Measurements from ENCODE around the gene CLSTN3. TPM values are rescaled to one million over a fixed set of nuclear protein-coding genes. Genes with fewer than 3 reads are reported as not detected.

Gene CLSTN3
- total RNA-seq, 1 experiment from 2014 or later = 111 TPM

GRCh38 chr12:7189398-7190267 lies 59.5 kb downstream of the CLSTN3 start, which contains the start of gene PEX5:
PEX5 (plus strand) TSS chr12:7189686; CDS start chr12:7190378, 692 bp downstream.
- Histone ChIP-seq H3K9me3 (ENCODE audit: insufficient read depth, low read depth) (no peaks in the 10 kb centered on the region), H3K27ac (peak within 1 kb of the TSS; percentile 48), H3K79me2 (ENCODE audit: low read depth) (peaks cover 31% of the 10 kb centered on the region), H3K4me3 (peak within 1 kb of the TSS; percentile 73), H2AFZ (peak within 1 kb of the TSS; percentile 99), H3K9me2 (ENCODE audit: insufficient read depth) (no peaks in the 10 kb centered on the region), H3K36me3 (ENCODE audit: low read depth) (peaks cover 30% of the 10 kb centered on the region; the same call in 1 of the 2 replicates), H3F3A (ENCODE audit: insufficient read depth, low read depth) (peaks cover 18% of the 10 kb centered on the region; the same call in 1 of the 2 replicates), H3K4me1 (replicated peaks; ENCODE audit: insufficient read depth) (peaks cover 23% of the 10 kb centered on the region), H4K20me1 (ENCODE audit: insufficient read depth) (0 out of 2 replicates have a peak, but pooled peaks cover 3% of the 10 kb centered on the region), H3K4me2 (peak within 1 kb of the TSS; percentile 93), H3K27me3 (ENCODE audit: insufficient read depth, low read depth) (no peaks in the 10 kb centered on the region)
- intact Hi-C loops (cut with micrococcal nuclease; ENCODE audit: unreplicated experiment) = loop anchor here (1.0 to 5.0 kb wide), 5 partner anchors 129 to 262 kb away; partner anchors contain the start of genes ATN1, C12orf57, C1S and LPCAT3
- DNase-seq = peak; percentile 89 to 90
- CTCF ChIA-PET = interaction anchor here (0.6 kb wide), 2 partner anchors 483 to 851 kb away, joined by 3 to 5 read pairs; no protein-coding TSS in a partner anchor
- no TSS peak for BruUV-seq (replicated peaks)
- POLR2A ChIA-PET (ENCODE audit: unreplicated experiment) = interaction anchor here (0.6 to 0.7 kb wide), 5 partner anchors 121 to 500 kb away, joined by 3 to 25 read pairs (median 4); partner anchors contain the start of gene ZNF384
- TF ChIP-seq CTCF (conservative IDR thresholded peaks at IDR 0.05) (no peak), EZH2 (IDR thresholded peaks at IDR 0.05; ENCODE audit: low read depth) (no peak)

- no peak for TF ChIP-seq CTCF (conservative IDR thresholded peaks at IDR 0.05)
- TF ChIP-seq EZH2 (IDR thresholded peaks at IDR 0.05; ENCODE audit: low read depth) = no peak
- 0 out of 2 replicates have a peak, but pooled peaks cover 8% of the 10 kb centered on the region for H4K20me1 ChIP-seq (ENCODE audit: insufficient read depth)
- H3K27ac ChIP-seq = no peak overlapping the region
- H3K4me1 ChIP-seq (replicated peaks; ENCODE audit: insufficient read depth) = peaks cover 23% of the 10 kb centered on the region
- peak overlapping the region; percentile 73 for H3K4me3 ChIP-seq
- BruUV-seq (replicated peaks) = no TSS peak
- ChIA-PET POLR2A (ENCODE audit: unreplicated experiment) (interaction anchor here (0.6 kb wide), 1 partner anchor 306 kb away, joined by 25 read pairs; no protein-coding TSS in a partner anchor), CTCF (no interaction called here)
- peaks cover 24% of the 10 kb centered on the region; the same call in 1 of the 2 replicates for H3F3A ChIP-seq (ENCODE audit: insufficient read depth, low read depth)
- H3K27me3 ChIP-seq (ENCODE audit: insufficient read depth, low read depth) = no peaks in the 10 kb centered on the region
- H3K4me2 ChIP-seq = peak overlapping the region; percentile 81
- no peaks in the 10 kb centered on the region for H3K9me3 ChIP-seq (ENCODE audit: insufficient read depth, low read depth)
- peak overlapping the region; percentile 87 for H2AFZ ChIP-seq
- no peak for DNase-seq
- no peaks in the 10 kb centered on the region for H3K9me2 ChIP-seq (ENCODE audit: insufficient read depth)
- intact Hi-C loops (cut with micrococcal nuclease; ENCODE audit: unreplicated experiment) = no loop called here
- H3K36me3 ChIP-seq (ENCODE audit: low read depth) = peaks cover 38% of the 10 kb centered on the region
- peaks cover 34% of the 10 kb centered on the region for H3K79me2 ChIP-seq (ENCODE audit: low read depth)
These were observed 60.3 kb downstream of the CLSTN3 start for GRCh38 chr12:7190268-7191055.

- 0 out of 2 replicates have a peak, but pooled peaks cover 11% of the 10 kb centered on the region for H4K20me1 ChIP-seq (ENCODE audit: insufficient read depth)
- BruUV-seq (replicated peaks) = no TSS peak
- H3K79me2 ChIP-seq (ENCODE audit: low read depth) = peaks cover 37% of the 10 kb centered on the region
- ChIA-PET POLR2A (ENCODE audit: unreplicated experiment) (interaction anchor here (0.6 to 0.7 kb wide), 3 partner anchors 10 to 390 kb away, joined by 3 read pairs; no protein-coding TSS in a partner anchor), CTCF (no interaction called here)
- no peaks in the 10 kb centered on the region for H3K27me3 ChIP-seq (ENCODE audit: insufficient read depth, low read depth)
- H3K4me1 ChIP-seq (replicated peaks; ENCODE audit: insufficient read depth) = peaks cover 14% of the 10 kb centered on the region
- no peak overlapping the region for H3K4me3 ChIP-seq
- no peak for DNase-seq
- no peak for TF ChIP-seq EZH2 (IDR thresholded peaks at IDR 0.05; ENCODE audit: low read depth)
- TF ChIP-seq CTCF (conservative IDR thresholded peaks at IDR 0.05) = no peak
- H3K9me3 ChIP-seq (ENCODE audit: insufficient read depth, low read depth) = no peaks in the 10 kb centered on the region
- intact Hi-C loops (cut with micrococcal nuclease; ENCODE audit: unreplicated experiment) = no loop called here
- H2AFZ ChIP-seq = no peak overlapping the region
- H3K9me2 ChIP-seq (ENCODE audit: insufficient read depth) = no peaks in the 10 kb centered on the region
- no peak overlapping the region for H3K4me2 ChIP-seq
- no peak overlapping the region for H3K27ac ChIP-seq
- peaks cover 16% of the 10 kb centered on the region; the same call in 1 of the 2 replicates for H3F3A ChIP-seq (ENCODE audit: insufficient read depth, low read depth)
- H3K36me3 ChIP-seq (ENCODE audit: low read depth) = peaks cover 41% of the 10 kb centered on the region
These were observed 63.5 kb downstream of the CLSTN3 start for GRCh38 chr12:7193674-7194073.
